Astrocyte (in vitro differentiated cells and primary cell): Measurements from ENCODE around the gene GBE1.

ENCODE experiments used
- CTCF ChIP-seq: IDR thresholded peaks from 2 replicates; pipeline ENCODE4 v1.5.1; 2011; ENCODE audit warnings: low read depth, mild to moderate bottlenecking, inconsistent platforms, low read length, moderate library complexity; ENCODE audit not compliant: insufficient read depth
- EZH2 ChIP-seq: IDR thresholded peaks from 2 replicates; pipeline ENCODE4 v1.6.1; 2012; ENCODE audit warnings: mild to moderate bottlenecking, low read length, inconsistent platforms; ENCODE audit not compliant: insufficient read depth

- TF ChIP-seq CTCF (no peak), EZH2 (no peak)
Observed at GRCh38 chr3:81452418-81452817, 309.0 kb downstream of the GBE1 start.
